H1 (cell line): ENCODE data around the gene FNDC5.

Experiments used
- CHD2 ChIP-seq: IDR thresholded peaks from 2 replicates; pipeline ENCODE4 v1.6.1; 2012; ENCODE audit warnings: low read length, improper control_type of control experiment
- EP300 ChIP-seq, 2 experiments: IDR thresholded peaks; 1 replicate in 1 of 2; 2 replicates in 1 of 2; pipeline ENCODE4 v1.6.1; 2011 to 2012; ENCODE audit warnings: low read depth in 2 of 2, low read length in 2 of 2, mild to moderate bottlenecking in 2 of 2, borderline replicate concordance in 1 of 2, inconsistent platforms in 1 of 2, moderate library complexity in 1 of 2
- EZH2 ChIP-seq: fragments of 200-600 bp; sonication (generic); IDR thresholded peaks from 2 replicates; pipeline ENCODE4 v1.7.1; 2012; ENCODE audit warnings: low read depth, mild to moderate bottlenecking, moderate library complexity, low read length, inconsistent platforms; ENCODE audit not compliant: severe bottlenecking
- JUN ChIP-seq: IDR thresholded peaks from 2 replicates; pipeline ENCODE4 v1.6.1; 2011; ENCODE audit warnings: low read depth, mild to moderate bottlenecking, improper control_type of control experiment, low read length
- POLR2A ChIP-seq, 2 experiments: IDR thresholded peaks; 1 replicate in 1 of 2; 2 replicates in 1 of 2; pipeline ENCODE4 v1.6.1; 2011; ENCODE audit warnings: low read depth in 2 of 2, low read length in 2 of 2, mild to moderate bottlenecking in 2 of 2; ENCODE audit errors: control extremely low read depth in 1 of 2
- RAD21 ChIP-seq, 2 experiments: IDR thresholded peaks in 1 of 2; conservative IDR thresholded peaks in 1 of 2; 2 replicates each; pipeline ENCODE4 v1.6.1; 2011; ENCODE audit warnings: low read depth in 2 of 2, low read length in 2 of 2, improper control_type of control experiment in 1 of 2, inconsistent platforms in 1 of 2, mild to moderate bottlenecking in 1 of 2, moderate library complexity in 1 of 2
- RFX5 ChIP-seq: IDR thresholded peaks from 2 replicates; pipeline ENCODE4 v1.6.1; 2011; ENCODE audit warnings: low read depth, low read length, improper control_type of control experiment, borderline replicate concordance
- SIN3A ChIP-seq, 2 experiments: IDR thresholded peaks in 1 of 2; conservative IDR thresholded peaks in 1 of 2; 2 replicates each; pipeline ENCODE4 v1.6.1; 2011 to 2012; ENCODE audit warnings: low read length in 2 of 2, improper control_type of control experiment in 1 of 2, low read depth in 1 of 2, mild to moderate bottlenecking in 1 of 2
- SIRT6 ChIP-seq: IDR thresholded peaks from one replicate; pipeline ENCODE4 v1.7.1; 2012; ENCODE audit warnings: low read length, inconsistent platforms
- SP1 ChIP-seq: IDR thresholded peaks from 2 replicates; pipeline ENCODE4 v1.6.1; 2011; ENCODE audit warnings: low read depth, low read length
- ZNF274 ChIP-seq: IDR thresholded peaks from 2 replicates; pipeline ENCODE4 v1.7.0; 2012; ENCODE audit warnings: low read length, borderline replicate concordance; ENCODE audit errors: extremely low read depth
- TF ChIP-seq, protein P1 (sequence below), 3 experiments: IDR thresholded peaks; 1 replicate in 2 of 3; 2 replicates in 1 of 3; pipeline versions ENCODE4 v1.5.1 to v1.6.1; 2011; ENCODE audit warnings: low read length in 3 of 3, mild to moderate bottlenecking in 3 of 3, inconsistent platforms in 2 of 3, low read depth in 1 of 3, moderate library complexity in 1 of 3; ENCODE audit not compliant: insufficient read depth in 1 of 3; ENCODE audit errors: control extremely low read depth in 1 of 3
- TF ChIP-seq, protein P2 (sequence below): IDR thresholded peaks from 2 replicates; pipeline ENCODE4 v1.6.1; 2012; ENCODE audit warnings: inconsistent platforms

DNA sequence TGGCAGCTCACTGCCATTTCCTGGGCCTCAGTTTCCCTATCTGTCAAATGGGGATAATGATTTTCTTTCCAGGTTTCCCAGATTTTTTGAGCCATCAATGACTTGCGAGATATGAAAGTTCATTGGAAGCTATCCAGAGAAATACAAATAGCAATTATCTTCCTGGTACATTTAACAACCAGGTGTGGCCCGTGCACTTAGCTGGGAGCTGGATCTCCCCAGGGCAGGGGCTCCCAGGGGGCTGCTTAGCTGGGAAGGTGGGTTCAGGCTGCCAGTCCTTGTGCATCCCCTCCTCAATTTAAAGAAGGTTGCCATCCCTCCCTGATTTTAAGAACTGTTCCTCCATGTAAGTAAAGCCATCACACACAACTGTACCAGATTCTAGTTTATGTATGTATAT is 34.1 kb upstream of the FNDC5 start:
- TF ChIP-seq, protein P1, sequence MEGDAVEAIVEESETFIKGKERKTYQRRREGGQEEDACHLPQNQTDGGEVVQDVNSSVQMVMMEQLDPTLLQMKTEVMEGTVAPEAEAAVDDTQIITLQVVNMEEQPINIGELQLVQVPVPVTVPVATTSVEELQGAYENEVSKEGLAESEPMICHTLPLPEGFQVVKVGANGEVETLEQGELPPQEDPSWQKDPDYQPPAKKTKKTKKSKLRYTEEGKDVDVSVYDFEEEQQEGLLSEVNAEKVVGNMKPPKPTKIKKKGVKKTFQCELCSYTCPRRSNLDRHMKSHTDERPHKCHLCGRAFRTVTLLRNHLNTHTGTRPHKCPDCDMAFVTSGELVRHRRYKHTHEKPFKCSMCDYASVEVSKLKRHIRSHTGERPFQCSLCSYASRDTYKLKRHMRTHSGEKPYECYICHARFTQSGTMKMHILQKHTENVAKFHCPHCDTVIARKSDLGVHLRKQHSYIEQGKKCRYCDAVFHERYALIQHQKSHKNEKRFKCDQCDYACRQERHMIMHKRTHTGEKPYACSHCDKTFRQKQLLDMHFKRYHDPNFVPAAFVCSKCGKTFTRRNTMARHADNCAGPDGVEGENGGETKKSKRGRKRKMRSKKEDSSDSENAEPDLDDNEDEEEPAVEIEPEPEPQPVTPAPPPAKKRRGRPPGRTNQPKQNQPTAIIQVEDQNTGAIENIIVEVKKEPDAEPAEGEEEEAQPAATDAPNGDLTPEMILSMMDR (IDR thresholded peaks at IDR 0.05; ENCODE audit: control extremely low read depth in 1 of 3, insufficient read depth in 1 of 3, low read depth in 1 of 3, low read length in 3 of 3), result no peak
- TF ChIP-seq, protein P2, sequence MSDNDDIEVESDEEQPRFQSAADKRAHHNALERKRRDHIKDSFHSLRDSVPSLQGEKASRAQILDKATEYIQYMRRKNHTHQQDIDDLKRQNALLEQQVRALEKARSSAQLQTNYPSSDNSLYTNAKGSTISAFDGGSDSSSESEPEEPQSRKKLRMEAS, result no peak
- TF ChIP-seq RAD21 (IDR thresholded peaks at IDR 0.05 in 1 of 2, conservative IDR thresholded peaks at IDR 0.05 in 1 of 2; ENCODE audit: low read depth in 2 of 2, low read length in 2 of 2), result no peak
- no peak for TF ChIP-seq RFX5
- TF ChIP-seq ZNF274, result no peak
- TF ChIP-seq EP300 (IDR thresholded peaks at IDR 0.05; ENCODE audit: borderline replicate concordance in 1 of 2, low read depth in 2 of 2, low read length in 2 of 2), result no peak
- no peak for TF ChIP-seq SIN3A (conservative IDR thresholded peaks at IDR 0.05 in 1 of 2, IDR thresholded peaks at IDR 0.05 in 1 of 2; ENCODE audit: low read depth in 1 of 2, low read length in 2 of 2)
- no peak for TF ChIP-seq POLR2A (IDR thresholded peaks at IDR 0.05; ENCODE audit: control extremely low read depth in 1 of 2, low read depth in 2 of 2, low read length in 2 of 2)
- no peak for TF ChIP-seq SP1
- no peak for TF ChIP-seq CHD2
- TF ChIP-seq SIRT6, result no peak
- no peak for TF ChIP-seq JUN
- TF ChIP-seq EZH2, result no peak
